ENCODE data around the gene FAM50B. TPM values are rescaled to one million over a fixed set of nuclear protein-coding genes. Genes with fewer than 3 reads are reported as not detected.

FAM50B gene
- total and polyA plus RNA-seq, 2 experiments from 2014 or later, result 4.4 to 4.8 TPM

GRCh38 chr6:3813918-3814317 lies 35.3 kb upstream of the FAM50B start:
- no peak for DNase-seq (ENCODE audit: low spot score)
- Mint-ChIP-seq H3K4me3 (no peak overlapping the region), H3K36me3 (ENCODE audit: low read depth) (no peaks in the 10 kb centered on the region), H3K27ac (no peak overlapping the region), H3K9me3 (no peaks in the 10 kb centered on the region; the same call in 2 of the 3 replicates), H3K27me3 (ENCODE audit: insufficient read depth, low read depth, poor library complexity) (peaks cover 5% of the 10 kb centered on the region), H3K4me1 (peaks cover 18% of the 10 kb centered on the region; the same call in 2 of the 3 replicates)
- no peaks in the 10 kb centered on the region for H4K20me1 ChIP-seq (replicated peaks; ENCODE audit: insufficient read depth)
- no peaks in the 10 kb centered on the region for H3K79me2 ChIP-seq (replicated peaks; ENCODE audit: insufficient read depth)
- ATAC-seq, result no peak
- H3K36me3 ChIP-seq (ENCODE audit: insufficient read depth), result no peaks in the 10 kb centered on the region
- H3K4me1 ChIP-seq (ENCODE audit: insufficient read depth), result no peaks in the 10 kb centered on the region
- H3K4me2 ChIP-seq, result no peak overlapping the region
- no peak overlapping the region for H3K27ac ChIP-seq (ENCODE audit: low read depth)
- no peaks in the 10 kb centered on the region for H3K9me2 ChIP-seq (ENCODE audit: insufficient read depth)
- H3K4me3 ChIP-seq, result no peak overlapping the region
- TF ChIP-seq POLR2AphosphoS5 (IDR thresholded peaks at IDR 0.05; ENCODE audit: low read depth) (no peak), JUNB (IDR thresholded peaks at IDR 0.05; ENCODE audit: unreplicated experiment) (no peak), EZH2phosphoT487 (IDR thresholded peaks at IDR 0.05; ENCODE audit: unreplicated experiment) (no peak), REST (IDR thresholded peaks at IDR 0.05; ENCODE audit: unreplicated experiment) (no peak), CTCF (conservative IDR thresholded peaks at IDR 0.05; ENCODE audit: low read depth in 2 of 2) (no peak), ZNF114 (CRISPR knock-in tag; IDR thresholded peaks at IDR 0.05) (no peak), ZNF331 (CRISPR knock-in tag; IDR thresholded peaks at IDR 0.05; ENCODE audit: low read depth) (no peak), NANOG (IDR thresholded peaks at IDR 0.05; ENCODE audit: borderline replicate concordance) (no peak), ETS1 (IDR thresholded peaks at IDR 0.05) (no peak), CREB1 (CRISPR knock-in tag; IDR thresholded peaks at IDR 0.05; ENCODE audit: low read depth) (no peak), ZNF462 (CRISPR knock-in tag; IDR thresholded peaks at IDR 0.05) (no peak), STAT1 (IDR thresholded peaks at IDR 0.05; ENCODE audit: unreplicated experiment) (no peak), EZH2 (IDR thresholded peaks at IDR 0.05; ENCODE audit: low read depth, unreplicated experiment) (no peak)
- no peak overlapping the region for H2AFZ ChIP-seq
- H3F3A ChIP-seq (replicated peaks; ENCODE audit: low read depth), result no peaks in the 10 kb centered on the region
- no peaks in the 10 kb centered on the region for H3K27me3 ChIP-seq (ENCODE audit: insufficient read depth)

All from GM23338 (cell line).